Gastroesophageal sphincter (tissue), 4 donors: ENCODE measurements around the gene MINDY1. TPM values are rescaled to one million over a fixed set of nuclear protein-coding genes. Genes with fewer than 3 reads are reported as not detected.

Experiments
- ATAC-seq: fragments of 150-250 bp; one replicate; pipeline ENCODE4 v1.9.1; 2016; ENCODE audit warnings: mild to moderate bottlenecking, moderate library complexity
- H3K27ac ChIP-seq, 4 donors: fragments of 200-600 bp; sonication (generic) in 3 of 4; 1 replicate in 3 of 4; 2 replicates in 1 of 4; pipeline ENCODE4 v1.5.1; 2016 to 2019
- H3K27me3 ChIP-seq: fragments of 200-600 bp; sonication (generic); one replicate; pipeline ENCODE4 v1.5.1; 2019
- H3K36me3 ChIP-seq, 2 donors: fragments of 200-600 bp; sonication (generic); one replicate each; pipeline ENCODE4 v1.5.1; 2019; ENCODE audit warnings: control low read depth in 1 of 2
- H3K4me1 ChIP-seq, 3 donors: fragments of 200-600 bp; sonication (generic); 1 replicate in 2 of 3; 2 replicates in 1 of 3; pipeline ENCODE4 v1.5.1; 2016 to 2019; ENCODE audit warnings: control low read depth in 2 of 3
- H3K4me3 ChIP-seq, 2 donors: fragments of 200-600 bp; sonication (generic); one replicate each; pipeline ENCODE4 v1.5.1; 2019; ENCODE audit warnings: mild to moderate bottlenecking in 1 of 2, moderate library complexity in 1 of 2
- H3K9me3 ChIP-seq, 3 donors: fragments of 200-600 bp; sonication (generic); one replicate each; pipeline ENCODE4 v1.5.1; 2017 to 2019; ENCODE audit warnings: control low read depth in 2 of 3
- CTCF ChIP-seq, 4 experiments: fragments of 200-600 bp in 2 of 4; fragments of 450-650 bp in 2 of 4; sonication (generic) in 1 of 4; IDR thresholded peaks; one replicate each; pipeline ENCODE4 v1.5.1; 2017 to 2019; ENCODE audit warnings: antibody characterized with exemption in 4 of 4, mild to moderate bottlenecking in 2 of 4, moderate library complexity in 2 of 4
- EP300 ChIP-seq: sonication (generic); formaldehyde crosslinking; IDR thresholded peaks from one replicate; pipeline ENCODE4 v1.6.1; 2017; ENCODE audit warnings: antibody characterized with exemption, mild to moderate bottlenecking
- POLR2A ChIP-seq, 2 donors: fragments of 450-650 bp; IDR thresholded peaks; one replicate each; pipeline ENCODE4 v1.6.1; 2017; ENCODE audit warnings: antibody characterized with exemption in 2 of 2, mild to moderate bottlenecking in 2 of 2, moderate library complexity in 1 of 2
- POLR2AphosphoS5 ChIP-seq: sonication (generic); formaldehyde crosslinking; IDR thresholded peaks from one replicate; pipeline ENCODE4 v1.6.1; 2017; ENCODE audit warnings: antibody characterized with exemption
- WGBS, 2 donors: methylation state at CpG; one replicate each; pipeline ENCODE4 v1.1.5; 2018; ENCODE audit warnings: low coverage in 1 of 2; 5-methylcytosine and 5-hydroxymethylcytosine counted together
- total RNA-seq, 4 donors: library from RNA; depleted of rRNA; stranded (reverse); fragments of >200 nt; gene quantifications; one replicate each; pipeline ENCODE4 v1.1.0, GENCODE V29; 2016

MINDY1 gene
- total RNA-seq, 4 donors from 2014 or later = 21.2 to 39.2 (median 33.2) TPM

- ATAC-seq = peak; percentile 22
- no peak within 1 kb of the TSS for H3K4me3 ChIP-seq
- peaks cover 0 to 42% (median 5%) of the 10 kb centered on the region in 3 donors for H3K4me1 ChIP-seq
- 60% methylated on average over 1 of the region's 12 CpGs; no CpG with 5 or more reads in 1 of the 2 donors for WGBS, 2 donors
- H3K27me3 ChIP-seq = no peaks in the 10 kb centered on the region
- H3K9me3 ChIP-seq = no peaks in the 10 kb centered on the region
- no peak within 1 kb of the TSS for H3K27ac ChIP-seq
- TF ChIP-seq CTCF (IDR thresholded peaks at IDR 0.05) = no peak
- TF ChIP-seq POLR2A (IDR thresholded peaks at IDR 0.05) = no peak
- TF ChIP-seq POLR2AphosphoS5 = no peak
- no peak for TF ChIP-seq EP300
- H3K36me3 ChIP-seq = no peaks in the 10 kb centered on the region
Measured at GRCh38 chr1:150981805-150982712, 24.6 kb downstream of the MINDY1 start, which contains the start of gene ANXA9. TSS of gene ANXA9 (plus strand) at chr1:150982292. CDS start at chr1:150983106, 814 bp downstream.

- WGBS, 2 donors = 100% methylated on average over 3 of the region's 6 CpGs; no CpG with 5 or more reads in 1 of the 2 donors
- Histone ChIP-seq H3K27me3 (no peaks in the 10 kb centered on the region), H3K36me3 (no peaks in the 10 kb centered on the region), H3K9me3 (no peaks in the 10 kb centered on the region), H3K4me3 (no peak overlapping the region), H3K4me1 (peaks cover 0 to 50% (median 5%) of the 10 kb centered on the region in 3 donors), H3K27ac (no peak overlapping the region)
- TF ChIP-seq POLR2A (IDR thresholded peaks at IDR 0.05) (no peak), POLR2AphosphoS5 (no peak), EP300 (no peak)
- no peak for ATAC-seq
Measured at GRCh38 chr1:150981177-150981804, 25.4 kb downstream of the MINDY1 start.

- Histone ChIP-seq H3K9me3 (no peaks in the 10 kb centered on the region), H3K27ac (peak overlapping the region; percentile 7 to 95 (median 62)), H3K36me3 (no peaks in the 10 kb centered on the region), H3K27me3 (no peaks in the 10 kb centered on the region), H3K4me3 (peak overlapping the region in 1 of 2 donors; percentile 11), H3K4me1 (peaks cover 0 to 60% (median 5%) of the 10 kb centered on the region in 3 donors)
- peak; percentile 45 for ATAC-seq
- TF ChIP-seq EP300 (no peak), POLR2AphosphoS5 (peak; percentile 64), CTCF (IDR thresholded peaks at IDR 0.05) (peak in 3 of 4 experiments; percentile 96 to 98 (median 98))
- 25 to 28% methylated on average over 13 to 17 of the region's 23 CpGs for WGBS, 2 donors
Measured at GRCh38 chr1:150979092-150980056, 27.3 kb downstream of the MINDY1 start.

GRCh38 chr1:150976879-150977694 lies 29.6 kb downstream of the MINDY1 start:
- TF ChIP-seq CTCF (IDR thresholded peaks at IDR 0.05) (no peak), POLR2A (IDR thresholded peaks at IDR 0.05) (peak in 1 of 2 donors; percentile 10), POLR2AphosphoS5 (peak; percentile 18), EP300 (no peak)
- Histone ChIP-seq H3K36me3 (no peaks in the 10 kb centered on the region), H3K27me3 (no peaks in the 10 kb centered on the region), H3K4me3 (no peak overlapping the region), H3K27ac (peak overlapping the region; percentile 29 to 95 (median 60)), H3K4me1 (peaks cover 6 to 75% (median 18%) of the 10 kb centered on the region in 3 donors), H3K9me3 (no peaks in the 10 kb centered on the region)
- peak; percentile 48 for ATAC-seq
- WGBS, 2 donors = 58 to 100% methylated on average over 3 to 11 of the region's 11 CpGs
